ENCODE data around the gene CCL7.

- TF ChIP-seq, protein P1, sequence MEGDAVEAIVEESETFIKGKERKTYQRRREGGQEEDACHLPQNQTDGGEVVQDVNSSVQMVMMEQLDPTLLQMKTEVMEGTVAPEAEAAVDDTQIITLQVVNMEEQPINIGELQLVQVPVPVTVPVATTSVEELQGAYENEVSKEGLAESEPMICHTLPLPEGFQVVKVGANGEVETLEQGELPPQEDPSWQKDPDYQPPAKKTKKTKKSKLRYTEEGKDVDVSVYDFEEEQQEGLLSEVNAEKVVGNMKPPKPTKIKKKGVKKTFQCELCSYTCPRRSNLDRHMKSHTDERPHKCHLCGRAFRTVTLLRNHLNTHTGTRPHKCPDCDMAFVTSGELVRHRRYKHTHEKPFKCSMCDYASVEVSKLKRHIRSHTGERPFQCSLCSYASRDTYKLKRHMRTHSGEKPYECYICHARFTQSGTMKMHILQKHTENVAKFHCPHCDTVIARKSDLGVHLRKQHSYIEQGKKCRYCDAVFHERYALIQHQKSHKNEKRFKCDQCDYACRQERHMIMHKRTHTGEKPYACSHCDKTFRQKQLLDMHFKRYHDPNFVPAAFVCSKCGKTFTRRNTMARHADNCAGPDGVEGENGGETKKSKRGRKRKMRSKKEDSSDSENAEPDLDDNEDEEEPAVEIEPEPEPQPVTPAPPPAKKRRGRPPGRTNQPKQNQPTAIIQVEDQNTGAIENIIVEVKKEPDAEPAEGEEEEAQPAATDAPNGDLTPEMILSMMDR (conservative IDR thresholded peaks at IDR 0.05; ENCODE audit: low read length), result no peak
- TF ChIP-seq EZH2phosphoT487 (IDR thresholded peaks at IDR 0.05; ENCODE audit: borderline replicate concordance, low read depth, low read length), result no peak
These were observed 14.7 kb upstream of the CCL7 start for GRCh38 chr17:34255381-34255732.

All from OCI-LY7 (cell line).